ENCODE data around the gene STXBP4.

The STXBP4 gene

GRCh38 chr17:54950116-54950515 lies 18.4 kb upstream of the STXBP4 start:
- Histone ChIP-seq H3K79me2 (ENCODE audit: insufficient read depth, low read length) (no peaks in the 10 kb centered on the region), H3K36me3 (ENCODE audit: low read length) (no peaks in the 10 kb centered on the region), H3K9me3 (ENCODE audit: insufficient read depth, low read length) (no peaks in the 10 kb centered on the region), H3K9ac (ENCODE audit: low read length) (no peak overlapping the region), H4K20me1 (ENCODE audit: low read depth, low read length) (no peaks in the 10 kb centered on the region), H3K4me2 (ENCODE audit: low read depth, low read length, poor library complexity, severe bottlenecking) (no peak overlapping the region), H3K27ac (ENCODE audit: low read depth, low read length) (no peak overlapping the region), H3K27me3 (ENCODE audit: low read length) (no peaks in the 10 kb centered on the region), H2AFZ (ENCODE audit: low read depth, low read length, severe bottlenecking) (no peak overlapping the region), H3F3A (ENCODE audit: insufficient read depth) (no peaks in the 10 kb centered on the region), H3K9me2 (replicated peaks; ENCODE audit: insufficient read depth, low read length) (no peaks in the 10 kb centered on the region), H3K4me3 (ENCODE audit: insufficient read depth, low read length, poor library complexity, severe bottlenecking) (no peak overlapping the region)
- TF ChIP-seq CTCF (IDR thresholded peaks at IDR 0.05; ENCODE audit: insufficient read depth, low read length, poor library complexity, severe bottlenecking) = no peak
- no peak for TF ChIP-seq EZH2phosphoT487 (conservative IDR thresholded peaks at IDR 0.05; ENCODE audit: low read length)

GRCh38 chr17:54951286-54951685 lies 17.3 kb upstream of the STXBP4 start:
- H3K9me2 ChIP-seq (replicated peaks; ENCODE audit: insufficient read depth, low read length) = no peaks in the 10 kb centered on the region
- H3K79me2 ChIP-seq (ENCODE audit: insufficient read depth, low read length) = no peaks in the 10 kb centered on the region
- H3K9me3 ChIP-seq (ENCODE audit: insufficient read depth, low read length) = no peaks in the 10 kb centered on the region
- H3K9ac ChIP-seq (ENCODE audit: low read length) = no peak overlapping the region
- H4K20me1 ChIP-seq (ENCODE audit: low read depth, low read length) = no peaks in the 10 kb centered on the region
- H2AFZ ChIP-seq (ENCODE audit: low read depth, low read length, severe bottlenecking) = no peak overlapping the region
- H3K27me3 ChIP-seq (ENCODE audit: low read length) = no peaks in the 10 kb centered on the region
- H3F3A ChIP-seq (ENCODE audit: insufficient read depth) = no peaks in the 10 kb centered on the region
- H3K36me3 ChIP-seq (ENCODE audit: low read length) = no peaks in the 10 kb centered on the region
- H3K4me3 ChIP-seq (ENCODE audit: insufficient read depth, low read length, poor library complexity, severe bottlenecking) = no peak overlapping the region
- H3K27ac ChIP-seq (ENCODE audit: low read depth, low read length) = no peak overlapping the region
- TF ChIP-seq EZH2phosphoT487 (conservative IDR thresholded peaks at IDR 0.05; ENCODE audit: low read length) (no peak), CTCF (IDR thresholded peaks at IDR 0.05; ENCODE audit: insufficient read depth, low read length, poor library complexity, severe bottlenecking) (no peak)
- no peak overlapping the region for H3K4me2 ChIP-seq (ENCODE audit: low read depth, low read length, poor library complexity, severe bottlenecking)

GRCh38 chr17:54956791-54957190 lies 11.8 kb upstream of the STXBP4 start:
- Histone ChIP-seq H3K27me3 (ENCODE audit: low read length) (no peaks in the 10 kb centered on the region), H3K27ac (ENCODE audit: low read depth, low read length) (no peak overlapping the region), H3F3A (ENCODE audit: insufficient read depth) (no peaks in the 10 kb centered on the region), H3K9ac (ENCODE audit: low read length) (no peak overlapping the region), H4K20me1 (ENCODE audit: low read depth, low read length) (no peaks in the 10 kb centered on the region), H2AFZ (ENCODE audit: low read depth, low read length, severe bottlenecking) (no peak overlapping the region), H3K4me2 (ENCODE audit: low read depth, low read length, poor library complexity, severe bottlenecking) (no peak overlapping the region), H3K36me3 (ENCODE audit: low read length) (peaks cover 14% of the 10 kb centered on the region), H3K4me3 (ENCODE audit: insufficient read depth, low read length, poor library complexity, severe bottlenecking) (no peak overlapping the region), H3K79me2 (ENCODE audit: insufficient read depth, low read length) (no peaks in the 10 kb centered on the region), H3K9me3 (ENCODE audit: insufficient read depth, low read length) (no peaks in the 10 kb centered on the region), H3K9me2 (replicated peaks; ENCODE audit: insufficient read depth, low read length) (no peaks in the 10 kb centered on the region)
- no peak for TF ChIP-seq CTCF (IDR thresholded peaks at IDR 0.05; ENCODE audit: insufficient read depth, low read length, poor library complexity, severe bottlenecking)
